Posterior vena cava (tissue), 2 donors: ENCODE data around the gene MAP2K5. TPM values are rescaled to one million over a fixed set of nuclear protein-coding genes. Genes with fewer than 3 reads are reported as not detected.
"Not testable (repeated sequence)": the region's sequence is repeated elsewhere in the genome, so short reads cannot be mapped to it uniquely, and the experiment has no call there.

Experiments
- DNase-seq: peaks from one replicate; pipeline ENCODE4 v3.0.0-alpha.2; 2020; ENCODE audit warnings: low spot score
- intact Hi-C, 2 donors: fragments of 100-400 bp; cut with DNase I; formaldehyde crosslinking; loops; one replicate each; pipeline versions ENCODE4 v1.14.1 to v1.14.2; 2022 to 2023
- total RNA-seq, 2 donors: library from RNA; stranded (reverse); fragmentation: NEBNext Ultra II Directional; extraction: Animal tissue kit (Norgen Biotek cat#: 25700); gene quantifications; one replicate each; pipeline ENCODE4 v1.2.1, GENCODE V29; 2021
- donor health status: DM: yes; HTN: yes; CAD: no.
- donor health status: DM: yes; HTN: yes; CAD: no.

The MAP2K5 gene
- total RNA-seq, 2 donors from 2014 or later = 13.5 to 21.7 TPM

- no peak for DNase-seq
- intact Hi-C loops = no loop called here
These were observed 43.2 kb downstream of the MAP2K5 start for GRCh38 chr15:67585681-67586080.

DNA sequence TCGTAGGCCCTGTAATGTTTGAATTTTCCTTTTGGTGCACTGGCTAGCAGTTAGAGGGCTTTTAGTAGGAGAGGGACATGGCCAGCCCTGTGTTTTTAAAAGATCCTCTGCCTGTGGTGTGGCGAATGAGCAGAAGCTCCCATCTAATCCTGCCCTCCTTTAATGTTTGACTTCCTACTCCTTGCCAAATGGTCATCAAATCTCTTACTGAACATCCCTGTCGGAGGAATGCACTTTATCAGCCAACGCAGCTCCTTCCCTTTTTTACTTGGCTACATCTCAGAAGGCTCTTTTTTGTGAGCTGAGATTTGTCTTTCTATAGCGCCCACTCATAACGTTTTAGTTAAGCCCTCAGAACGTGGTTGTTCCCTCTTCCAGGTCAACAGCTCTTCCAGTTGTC is 44.8 kb downstream of the MAP2K5 start:
- intact Hi-C loops = no loop called here
- no peak for DNase-seq

DNA sequence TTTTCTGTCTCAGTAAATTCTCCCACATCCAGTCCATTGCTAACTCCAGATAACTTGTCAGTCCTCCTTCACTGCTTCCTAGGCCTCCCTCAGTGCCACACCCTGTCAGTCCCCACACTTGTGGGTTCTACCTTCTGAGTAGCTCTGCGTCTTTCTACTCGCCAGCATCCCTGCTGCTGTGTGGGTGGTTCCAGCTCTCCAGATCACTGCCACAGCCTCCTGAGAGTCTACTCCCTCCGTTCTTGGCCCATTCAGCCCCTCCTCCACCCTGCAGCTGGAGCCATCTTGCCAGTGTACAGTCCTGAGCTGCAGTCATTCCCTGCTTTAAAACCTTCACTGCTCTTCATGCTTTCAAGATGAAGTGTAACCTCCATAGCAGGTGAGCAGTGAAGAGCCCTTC is 45.3 kb downstream of the MAP2K5 start:
- intact Hi-C loops = no loop called here

GRCh38 chr15:67590191-67590590 is 47.7 kb downstream of the MAP2K5 start:
- DNase-seq = no peak
- intact Hi-C loops = no loop called here

More for the DNA sequence above, 45.3 kb downstream of the MAP2K5 start:
- no peak for DNase-seq

DNA sequence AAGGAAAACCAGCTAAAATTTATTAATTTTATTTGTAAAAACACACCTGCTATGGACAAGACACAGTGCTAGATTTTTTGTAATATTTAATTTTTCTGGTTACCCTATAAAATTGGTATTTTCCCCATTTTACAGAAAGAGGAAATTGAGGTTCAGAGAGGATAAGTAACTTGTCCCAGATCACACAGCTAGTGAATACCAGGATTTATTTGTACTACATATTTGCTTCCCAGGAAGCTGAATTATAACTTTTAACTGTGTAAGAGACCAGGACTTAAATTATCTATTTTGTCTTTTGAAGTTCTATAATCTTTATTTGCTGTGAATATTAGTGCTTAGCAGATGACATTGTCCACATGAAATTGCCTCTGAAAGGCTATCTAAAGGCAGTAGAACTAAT is 49.7 kb downstream of the MAP2K5 start:
- DNase-seq = no peak

DNA sequence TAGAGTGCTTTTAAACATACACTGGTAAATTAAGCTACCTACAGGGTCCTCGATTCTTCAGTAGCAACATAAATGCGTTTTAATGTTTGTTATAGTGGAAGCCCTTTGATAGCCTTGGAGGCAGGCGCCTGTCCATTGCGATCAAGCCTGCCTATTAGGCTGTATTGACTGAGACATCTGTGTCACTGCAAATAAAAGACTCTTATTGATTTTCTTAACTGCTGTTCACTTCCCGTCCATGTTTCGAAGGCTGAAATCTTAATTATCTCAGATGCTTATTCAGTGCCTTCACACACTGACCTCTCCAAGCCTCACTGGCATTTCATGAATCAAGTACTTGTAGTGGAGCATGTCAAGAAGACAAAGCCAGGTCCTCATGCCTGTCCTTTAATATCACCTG is 51.1 kb downstream of the MAP2K5 start:
- intact Hi-C loops = no loop called here
- DNase-seq = no peak

More for the DNA sequence above, 49.7 kb downstream of the MAP2K5 start:
- intact Hi-C loops = no loop called here

- no peak for DNase-seq
- intact Hi-C loops = no loop called here
These were observed 52.3 kb downstream of the MAP2K5 start for GRCh38 chr15:67594770-67595169.

DNA sequence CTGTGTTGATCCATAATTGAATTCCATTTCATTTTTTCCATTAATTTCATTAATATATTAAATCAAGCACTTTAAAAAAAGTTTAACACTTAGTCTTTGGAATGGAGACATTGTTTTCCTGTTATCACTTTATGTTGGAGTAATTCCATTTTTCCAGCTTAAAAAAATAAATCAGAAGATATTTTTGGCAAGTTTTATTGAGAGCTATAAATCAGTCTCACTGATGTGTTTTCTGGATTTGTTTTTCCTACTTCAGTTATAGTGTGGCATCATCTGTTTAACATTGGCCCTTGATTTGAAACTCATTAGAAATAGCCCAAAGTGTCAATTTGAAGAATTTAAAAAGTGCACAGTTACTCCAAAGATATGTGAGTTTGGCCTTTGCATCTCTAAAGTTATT is 53.1 kb downstream of the MAP2K5 start:
- no peak for DNase-seq
- intact Hi-C loops = no loop called here

DNA sequence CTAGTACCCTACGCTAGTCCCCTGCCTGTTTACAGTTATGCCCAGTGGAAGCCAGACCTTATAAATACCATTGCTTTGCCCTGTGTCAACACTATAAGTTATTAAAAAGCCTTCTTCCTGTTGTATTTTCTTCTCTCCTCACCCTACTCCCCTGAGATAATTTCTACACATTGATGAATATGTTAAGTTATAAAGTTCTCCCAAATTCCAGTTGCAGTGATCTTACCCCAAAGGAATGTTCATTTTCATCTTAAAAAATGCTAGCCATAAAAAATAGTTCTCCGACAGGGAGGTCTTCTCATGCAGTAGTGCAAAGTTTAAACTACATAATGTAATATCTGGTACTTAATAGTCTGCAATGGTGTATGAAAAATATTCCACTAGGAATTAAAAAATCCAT is 58.6 kb downstream of the MAP2K5 start:
- intact Hi-C loops = no loop called here

DNA sequence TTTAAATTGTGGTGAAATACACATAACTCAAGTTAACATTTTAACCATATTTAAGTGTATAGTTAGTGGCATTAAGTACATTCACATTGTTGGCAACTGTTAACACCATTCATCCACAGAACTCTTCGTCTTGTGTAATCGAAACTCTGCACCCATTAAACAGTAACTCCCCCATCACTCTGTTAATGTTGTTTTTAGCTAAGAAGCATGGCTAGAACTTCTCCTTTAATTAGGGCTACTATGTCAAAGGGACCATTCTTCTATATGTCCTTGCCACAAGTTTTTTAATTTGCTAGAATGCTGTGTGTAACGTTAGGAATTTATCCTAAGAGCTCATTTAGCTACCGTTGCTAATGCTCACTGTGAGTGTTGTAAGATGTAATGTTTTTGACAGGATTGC is 60.6 kb downstream of the MAP2K5 start:
- intact Hi-C loops = no loop called here

More for the DNA sequence above, 58.6 kb downstream of the MAP2K5 start:
- no peak for DNase-seq

DNA sequence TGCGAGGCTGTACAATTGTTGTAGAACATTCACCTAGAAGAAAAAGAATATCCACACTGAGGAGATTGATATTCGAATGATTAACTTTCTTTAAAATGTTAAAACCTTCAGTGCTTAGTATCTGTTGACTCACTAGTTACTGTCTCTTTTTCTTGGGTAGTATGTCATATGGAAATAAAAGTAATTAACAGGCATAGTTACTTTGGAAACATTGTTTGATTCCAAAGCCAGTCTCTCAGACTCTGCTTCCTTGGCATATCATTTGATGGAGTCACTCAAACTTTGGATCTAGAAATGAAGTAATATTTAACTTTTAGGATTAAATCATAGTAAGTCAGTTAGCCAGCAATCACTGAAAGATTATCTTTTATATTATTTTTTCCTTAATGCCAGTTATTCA is 63.4 kb downstream of the MAP2K5 start:
- DNase-seq = no peak
- intact Hi-C loops = no loop called here

More for the DNA sequence above, 60.6 kb downstream of the MAP2K5 start:
- DNase-seq = no peak

GRCh38 chr15:67606742-67607141 is 64.2 kb downstream of the MAP2K5 start:
- no peak for DNase-seq
- intact Hi-C loops = no loop called here

DNA sequence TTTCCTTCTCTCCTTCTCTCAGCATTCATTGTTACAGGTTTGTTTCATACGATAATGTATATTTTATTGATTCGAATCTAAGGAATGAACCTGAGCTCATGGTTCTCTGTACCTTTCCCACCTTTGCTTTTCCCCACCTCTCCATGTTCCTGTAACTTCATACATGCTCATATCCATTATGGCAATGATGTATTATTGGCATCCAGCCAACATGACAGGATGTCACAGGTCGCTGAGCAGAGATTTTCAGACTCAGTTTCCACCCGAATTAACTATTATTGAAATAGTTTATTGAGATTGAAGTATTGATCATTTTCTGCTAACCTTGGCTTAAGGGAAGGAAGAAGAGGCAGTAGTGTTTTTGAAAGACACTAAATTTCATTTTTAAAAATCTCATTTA is 64.8 kb downstream of the MAP2K5 start:
- no peak for DNase-seq
- intact Hi-C loops = no loop called here

DNA sequence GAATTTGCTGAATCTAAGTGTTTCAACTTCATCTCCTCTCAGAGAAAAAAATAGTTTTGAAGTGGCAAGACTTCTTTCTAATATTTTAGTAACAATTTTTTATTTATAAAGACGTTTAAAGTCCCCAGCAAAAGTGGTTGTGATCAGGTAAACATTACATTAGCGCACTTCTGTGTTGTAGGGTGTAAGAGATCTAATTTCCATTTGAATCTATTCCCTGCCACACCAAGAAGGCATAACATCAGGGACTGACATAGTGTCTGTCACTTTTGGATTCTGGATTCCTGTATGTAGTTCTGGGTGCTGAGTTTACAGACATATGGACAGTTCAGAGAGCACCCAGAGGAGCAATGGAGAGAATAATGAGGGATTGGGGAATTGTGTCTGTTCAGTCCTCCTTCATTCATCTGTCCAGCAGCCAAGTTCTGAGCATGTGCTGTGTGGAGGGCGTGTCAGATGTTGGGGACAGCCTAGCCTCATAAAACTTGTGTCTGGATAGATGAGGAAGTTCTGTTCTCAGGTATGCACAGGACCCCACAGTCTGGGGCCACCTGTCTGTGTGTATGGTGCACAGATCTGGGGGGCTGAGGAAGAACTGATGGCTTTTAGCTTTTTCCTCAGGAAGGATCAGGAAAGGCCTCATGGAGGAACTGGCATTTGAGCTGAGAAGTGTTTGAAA is 65.6 kb downstream of the MAP2K5 start:
- intact Hi-C loops = no loop called here
- DNase-seq = no peak

DNA sequence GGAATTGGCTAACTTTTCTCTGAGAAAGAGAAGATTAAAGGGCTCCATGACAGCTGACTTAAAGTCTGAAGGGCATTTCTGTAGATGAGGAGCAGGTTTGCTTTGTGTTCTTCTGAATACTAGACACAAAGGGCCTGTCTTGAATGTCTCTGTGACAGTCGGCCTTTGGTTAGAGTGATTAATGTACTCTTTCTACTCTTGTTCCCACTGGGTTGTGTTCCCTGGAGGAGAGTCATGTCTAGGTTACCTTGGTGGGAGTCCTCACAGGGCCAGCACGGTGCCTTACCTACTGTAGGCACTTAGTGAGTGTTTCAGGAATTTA is 66.1 kb downstream of the MAP2K5 start:
- intact Hi-C loops = no loop called here
- DNase-seq = no peak

- intact Hi-C loops = no loop called here
- DNase-seq = no peak
These were observed 69.2 kb downstream of the MAP2K5 start for GRCh38 chr15:67611370-67612369.

DNA sequence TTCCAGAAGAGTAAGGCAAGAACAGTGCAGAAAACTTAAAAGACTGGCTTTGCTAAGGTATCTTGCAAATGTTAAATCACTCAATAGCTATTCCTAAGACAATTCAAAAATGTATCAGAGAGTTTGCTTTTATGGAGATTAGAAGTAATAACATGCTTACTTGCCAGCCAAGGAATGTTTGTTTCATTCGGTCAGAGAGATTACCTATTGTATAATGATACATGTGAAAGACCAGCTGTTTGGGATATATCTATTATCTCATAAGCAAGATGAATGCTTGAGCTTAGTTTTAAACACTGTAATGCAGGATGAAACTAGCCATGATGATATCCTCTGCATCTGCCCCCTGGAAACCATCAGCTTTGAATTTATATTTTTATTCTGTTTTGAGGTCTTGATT is 70.7 kb downstream of the MAP2K5 start:
- intact Hi-C loops = no loop called here
- DNase-seq = no peak

DNA sequence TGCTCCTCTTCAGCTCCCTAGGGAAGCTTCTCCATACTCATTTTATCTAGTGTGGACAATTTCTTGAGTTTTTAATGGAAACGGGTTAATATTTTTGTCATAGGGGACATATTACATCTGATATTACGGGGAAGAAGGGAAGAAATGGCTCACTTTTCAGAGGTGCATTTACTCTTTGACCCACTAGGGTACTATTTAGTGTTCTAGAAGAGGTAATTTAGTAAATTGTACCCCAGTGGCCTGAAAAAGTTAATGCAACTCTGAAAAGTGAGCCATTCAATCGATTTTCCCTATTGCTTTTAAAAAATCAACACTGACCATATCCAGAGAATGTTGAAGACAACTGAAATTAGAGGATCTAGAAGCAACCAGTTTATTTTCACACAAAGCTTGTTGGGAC is 71.2 kb downstream of the MAP2K5 start:
- intact Hi-C loops = no loop called here
- DNase-seq = no peak

- intact Hi-C loops = not testable (repeated sequence)
These were observed 72.6 kb downstream of the MAP2K5 start for GRCh38 chr15:67615131-67615534.

DNA sequence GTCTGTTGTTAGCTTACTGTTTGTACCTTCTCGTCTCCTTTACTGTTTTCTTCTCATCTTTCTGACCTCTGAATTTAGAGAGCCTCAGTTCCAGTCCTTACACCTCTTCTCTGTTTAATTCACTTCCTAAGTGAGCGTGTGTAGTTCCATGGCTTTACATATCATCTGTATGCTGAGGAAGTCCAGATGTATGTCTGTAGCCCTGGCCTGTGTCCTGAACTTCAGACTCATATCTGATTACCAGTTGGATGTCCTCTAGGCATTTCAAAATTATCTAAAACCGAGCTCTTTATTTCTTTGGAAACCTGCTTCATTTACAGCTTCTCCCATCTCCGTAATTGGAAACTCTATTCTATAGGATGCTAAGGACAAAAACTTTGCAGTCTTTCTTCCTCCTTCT is 75.8 kb downstream of the MAP2K5 start:
- no peak for DNase-seq
- intact Hi-C loops = no loop called here

More at GRCh38 chr15:67615131-67615534, 72.6 kb downstream of the MAP2K5 start:
- not testable (repeated sequence) for DNase-seq

- no peak for DNase-seq
- intact Hi-C loops = no loop called here
These were observed 79.6 kb downstream of the MAP2K5 start for GRCh38 chr15:67622110-67622509.
